Neutrophil (primary cell): ENCODE data around the gene NUDT1.

Source experiments
- H3K27ac ChIP-seq: fragments of 200-600 bp; sonication (generic); 2 replicates; pipeline ENCODE4 v1.5.1; 2016; ENCODE audit warnings: mild to moderate bottlenecking, moderate library complexity
- H3K27me3 ChIP-seq: fragments of 200-600 bp; sonication (generic); 2 replicates; pipeline ENCODE4 v1.6.0; 2016; ENCODE audit warnings: mild to moderate bottlenecking
- H3K36me3 ChIP-seq: fragments of 200-600 bp; sonication (generic); 2 replicates; pipeline ENCODE4 v1.5.1; 2017
- H3K4me1 ChIP-seq, 2 experiments: fragments of 200-600 bp in 1 of 2; sonication (generic) in 1 of 2; 1 replicate in 1 of 2; 2 replicates in 1 of 2; pipeline versions ENCODE4 v1.5.1 to v1.6.1; 2013 to 2016; ENCODE audit warnings: low read depth in 1 of 2, low read length in 1 of 2, mild to moderate bottlenecking in 1 of 2, moderate library complexity in 1 of 2; ENCODE audit not compliant: control insufficient read depth in 1 of 2, insufficient read depth in 1 of 2
- H3K4me3 ChIP-seq, 2 experiments: fragments of 200-600 bp in 1 of 2; sonication (generic) in 1 of 2; 1 replicate in 1 of 2; 2 replicates in 1 of 2; pipeline ENCODE4 v1.5.1; 2013 to 2016; ENCODE audit warnings: low read depth in 1 of 2, low read length in 1 of 2, mild to moderate bottlenecking in 1 of 2, moderate library complexity in 1 of 2
- H3K9me3 ChIP-seq: fragments of 200-600 bp; sonication (generic); 2 replicates; pipeline ENCODE4 v1.5.1; 2016
- TF ChIP-seq, protein P1 (sequence below): fragments of 200-600 bp; sonication (generic); IDR thresholded peaks from 2 replicates; pipeline ENCODE4 v1.5.1; 2016; ENCODE audit warnings: antibody characterized with exemption

Gene NUDT1

GRCh38 chr7:2196381-2197378 is 45.3 kb upstream of the NUDT1 start:
- no peaks in the 10 kb centered on the region for H3K4me1 ChIP-seq
- no peaks in the 10 kb centered on the region for H3K9me3 ChIP-seq
- H3K27me3 ChIP-seq = no peaks in the 10 kb centered on the region
- H3K36me3 ChIP-seq = peaks cover 52% of the 10 kb centered on the region
- TF ChIP-seq, protein P1, sequence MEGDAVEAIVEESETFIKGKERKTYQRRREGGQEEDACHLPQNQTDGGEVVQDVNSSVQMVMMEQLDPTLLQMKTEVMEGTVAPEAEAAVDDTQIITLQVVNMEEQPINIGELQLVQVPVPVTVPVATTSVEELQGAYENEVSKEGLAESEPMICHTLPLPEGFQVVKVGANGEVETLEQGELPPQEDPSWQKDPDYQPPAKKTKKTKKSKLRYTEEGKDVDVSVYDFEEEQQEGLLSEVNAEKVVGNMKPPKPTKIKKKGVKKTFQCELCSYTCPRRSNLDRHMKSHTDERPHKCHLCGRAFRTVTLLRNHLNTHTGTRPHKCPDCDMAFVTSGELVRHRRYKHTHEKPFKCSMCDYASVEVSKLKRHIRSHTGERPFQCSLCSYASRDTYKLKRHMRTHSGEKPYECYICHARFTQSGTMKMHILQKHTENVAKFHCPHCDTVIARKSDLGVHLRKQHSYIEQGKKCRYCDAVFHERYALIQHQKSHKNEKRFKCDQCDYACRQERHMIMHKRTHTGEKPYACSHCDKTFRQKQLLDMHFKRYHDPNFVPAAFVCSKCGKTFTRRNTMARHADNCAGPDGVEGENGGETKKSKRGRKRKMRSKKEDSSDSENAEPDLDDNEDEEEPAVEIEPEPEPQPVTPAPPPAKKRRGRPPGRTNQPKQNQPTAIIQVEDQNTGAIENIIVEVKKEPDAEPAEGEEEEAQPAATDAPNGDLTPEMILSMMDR = no peak
- no peak overlapping the region for H3K4me3 ChIP-seq
- no peak overlapping the region for H3K27ac ChIP-seq

- H3K4me3 ChIP-seq = no peak overlapping the region
- H3K9me3 ChIP-seq = no peaks in the 10 kb centered on the region
- H3K36me3 ChIP-seq = peaks cover 58% of the 10 kb centered on the region
- TF ChIP-seq, protein P1 = no peak
- H3K27ac ChIP-seq = no peak overlapping the region
- H3K4me1 ChIP-seq = no peaks in the 10 kb centered on the region
- no peaks in the 10 kb centered on the region for H3K27me3 ChIP-seq
These were observed 44.4 kb upstream of the NUDT1 start for GRCh38 chr7:2197436-2198155.

GRCh38 chr7:2198206-2198605 is 43.8 kb upstream of the NUDT1 start:
- no peak overlapping the region for H3K4me3 ChIP-seq
- no peaks in the 10 kb centered on the region for H3K4me1 ChIP-seq
- H3K9me3 ChIP-seq = no peaks in the 10 kb centered on the region
- H3K36me3 ChIP-seq = peaks cover 58% of the 10 kb centered on the region
- H3K27ac ChIP-seq = no peak overlapping the region
- TF ChIP-seq, protein P1 = no peak
- no peaks in the 10 kb centered on the region for H3K27me3 ChIP-seq

DNA sequence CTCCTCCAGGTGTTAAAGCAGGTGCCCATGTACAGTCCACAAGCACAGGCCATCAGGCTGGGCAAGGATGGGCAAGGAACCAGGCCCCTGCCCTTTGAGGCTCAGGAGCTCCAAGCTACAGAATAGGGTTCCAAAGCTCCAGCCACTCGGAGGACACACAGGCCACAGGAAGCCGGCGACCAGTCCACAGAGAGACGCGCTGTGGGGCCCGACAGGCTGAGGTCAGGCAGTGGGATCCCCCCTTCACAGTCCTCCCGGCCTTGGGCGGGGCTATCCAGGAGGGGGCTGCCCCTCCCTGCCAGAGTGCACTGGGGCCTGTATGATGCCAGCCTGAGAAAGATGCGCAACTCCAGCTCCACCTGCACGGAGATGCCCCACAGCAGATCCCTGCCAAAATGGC is 43.3 kb upstream of the NUDT1 start:
- Histone ChIP-seq H3K27me3 (no peaks in the 10 kb centered on the region), H3K36me3 (peaks cover 58% of the 10 kb centered on the region), H3K4me1 (no peaks in the 10 kb centered on the region), H3K4me3 (no peak overlapping the region), H3K9me3 (no peaks in the 10 kb centered on the region), H3K27ac (no peak overlapping the region)
- TF ChIP-seq, protein P1 = no peak

- no peak overlapping the region for H3K27ac ChIP-seq
- peaks cover 64% of the 10 kb centered on the region for H3K36me3 ChIP-seq
- H3K9me3 ChIP-seq = no peaks in the 10 kb centered on the region
- H3K4me1 ChIP-seq = no peaks in the 10 kb centered on the region
- no peaks in the 10 kb centered on the region for H3K27me3 ChIP-seq
- no peak overlapping the region for H3K4me3 ChIP-seq
- TF ChIP-seq, protein P1 = no peak
These were observed 42.5 kb upstream of the NUDT1 start for GRCh38 chr7:2199528-2199927.
